GM18858 (cell line): ENCODE results near the gene TBL3.

Experiments used
- ATAC-seq: cut with Tn5 transposase; IDR thresholded peaks from one replicate; pipeline ENCODE4 v1.9.1; 2021; ENCODE audit not compliant: unreplicated experiment

Gene TBL3

GRCh38 chr16:1963806-1964505 lies 7.9 kb upstream of the TBL3 start:
- ATAC-seq, result no peak

DNA sequence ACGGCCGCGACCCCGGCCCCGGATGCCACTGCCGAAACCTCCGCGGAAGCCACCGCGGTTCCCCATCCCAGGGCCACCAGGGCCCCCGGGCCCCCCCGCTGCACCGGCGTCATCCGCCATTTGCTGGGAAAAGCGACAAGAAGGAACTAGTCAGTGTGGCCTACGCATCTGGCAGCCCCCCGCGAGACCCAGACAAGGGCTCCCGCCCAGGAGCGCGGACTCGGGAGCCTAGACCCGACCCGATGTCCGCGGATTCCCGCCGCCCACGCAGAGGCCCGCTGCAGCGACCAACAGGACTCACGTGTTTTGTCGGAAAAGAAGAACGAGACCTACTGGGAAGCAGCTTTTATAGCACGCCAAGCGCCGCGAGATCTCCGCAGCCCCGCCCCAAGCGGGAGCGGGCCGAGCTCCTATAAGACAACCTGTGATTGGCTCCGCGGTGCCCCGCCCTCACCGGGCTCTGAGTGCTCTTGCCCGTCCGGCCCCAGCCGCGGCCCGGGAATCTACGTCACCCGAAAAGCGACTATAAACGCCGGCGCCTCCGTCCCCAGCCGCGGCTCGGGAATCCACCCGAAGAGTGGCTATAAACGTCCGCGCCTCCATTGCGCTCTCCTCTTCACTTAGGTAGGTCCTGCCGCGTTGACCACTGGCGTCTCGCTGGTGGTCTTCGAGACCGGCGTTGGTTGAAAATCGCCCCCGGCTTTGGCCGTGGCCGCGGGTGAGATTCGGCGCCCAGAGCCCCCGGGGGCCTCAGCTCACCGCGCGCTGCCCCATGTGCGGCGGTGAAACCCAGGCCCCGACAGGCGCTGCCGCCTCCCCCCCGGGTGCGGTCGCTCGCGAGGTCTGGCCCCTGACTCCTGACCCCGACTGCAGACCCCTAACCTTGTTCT lies 7.1 kb upstream of the TBL3 start, which contains the start of gene RPS2:
RPS2 (minus strand) TSS at position 321 of the 890 bp plus-strand sequence; CDS start at position 120, 201 bp downstream.
- ATAC-seq, result peak; percentile 71

- no peak for ATAC-seq
Observed at GRCh38 chr16:1965396-1966001, 6.4 kb upstream of the TBL3 start.

- ATAC-seq, result no peak
Observed at GRCh38 chr16:1966460-1966859, 5.4 kb upstream of the TBL3 start, which contains the start of gene RNF151. RNF151 (plus strand) TSS chr16:1966856; CDS start chr16:1966882, 26 bp downstream.

GRCh38 chr16:1968146-1968953 lies 3.5 kb upstream of the TBL3 start:
- ATAC-seq, result no peak

GRCh38 chr16:1972490-1972877 lies 631 bp downstream of the TBL3 start:
- no peak for ATAC-seq

- ATAC-seq, result no peak
Observed at GRCh38 chr16:1973461-1974156, 1.8 kb downstream of the TBL3 start.

DNA sequence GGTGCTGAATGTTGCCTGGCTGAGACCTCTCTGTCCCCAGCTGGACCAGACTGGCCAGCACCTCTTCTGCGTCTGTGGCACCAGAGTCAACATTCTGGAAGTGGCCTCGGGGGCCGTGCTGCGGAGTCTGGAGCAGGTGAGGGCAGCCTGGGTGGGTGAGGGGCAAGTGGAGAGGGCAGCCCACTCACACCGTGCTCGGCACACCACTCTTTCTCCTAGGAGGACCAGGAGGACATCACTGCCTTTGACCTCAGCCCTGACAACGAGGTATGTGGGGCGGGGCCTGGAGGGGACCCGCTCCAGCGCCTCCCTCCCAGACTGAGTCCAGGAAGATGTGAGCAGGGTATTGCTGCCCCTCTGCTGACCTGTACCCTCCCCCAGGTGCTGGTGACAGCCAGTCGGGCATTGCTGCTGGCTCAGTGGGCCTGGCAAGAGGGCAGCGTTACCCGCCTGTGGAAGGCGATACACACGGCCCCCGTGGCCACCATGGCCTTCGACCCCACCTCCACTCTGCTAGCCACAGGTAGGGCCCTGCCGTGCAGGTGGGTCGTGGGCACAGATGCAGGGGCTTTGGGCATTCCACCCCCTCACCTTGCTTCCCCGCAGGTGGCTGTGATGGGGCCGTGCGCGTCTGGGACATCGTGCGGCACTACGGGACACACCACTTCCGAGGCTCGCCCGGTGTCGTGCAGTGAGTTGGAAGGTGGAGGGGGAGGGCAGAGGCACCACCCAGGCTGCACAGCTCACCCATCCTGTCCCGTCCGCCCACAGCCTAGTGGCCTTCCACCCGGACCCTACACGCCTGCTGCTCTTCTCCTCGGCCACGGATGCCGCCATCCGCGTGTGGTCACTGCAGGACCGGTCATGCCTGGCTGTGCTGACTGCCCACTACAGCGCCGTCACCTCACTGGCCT lies 2.6 kb downstream of the TBL3 start:
- ATAC-seq, result no peak

DNA sequence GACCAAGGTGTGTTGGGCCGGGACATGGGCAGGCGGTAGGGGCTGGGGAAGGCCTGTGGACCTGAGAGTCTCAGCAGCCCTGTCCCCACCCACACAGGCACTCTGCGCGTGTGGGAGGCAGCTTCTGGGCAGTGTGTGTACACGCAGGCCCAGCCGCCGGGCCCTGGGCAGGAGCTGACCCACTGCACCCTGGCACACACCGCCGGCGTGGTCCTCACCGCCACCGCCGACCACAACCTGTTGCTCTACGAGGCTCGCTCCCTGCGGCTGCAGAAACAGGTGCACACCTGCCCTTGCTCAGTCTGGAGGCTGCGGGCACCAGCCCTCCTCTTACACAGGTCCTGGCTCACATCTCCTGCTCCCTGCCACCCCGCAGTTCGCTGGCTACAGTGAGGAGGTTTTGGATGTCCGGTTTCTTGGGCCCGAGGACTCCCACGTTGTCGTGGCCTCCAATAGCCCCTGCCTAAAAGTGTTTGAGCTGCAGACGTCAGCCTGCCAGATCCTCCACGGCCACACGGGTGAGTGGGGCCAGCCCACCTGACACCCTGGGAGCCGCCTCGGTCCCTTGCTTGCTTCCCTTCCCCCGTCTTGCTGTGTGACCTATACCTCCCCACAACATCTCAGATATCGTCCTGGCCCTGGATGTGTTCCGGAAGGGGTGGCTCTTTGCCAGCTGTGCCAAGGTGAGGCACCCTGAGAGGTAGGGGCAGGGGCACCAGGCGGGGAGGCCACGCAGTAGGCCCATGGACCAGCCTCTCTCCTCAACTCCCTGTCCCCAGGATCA lies 3.8 kb downstream of the TBL3 start:
- no peak for ATAC-seq

DNA sequence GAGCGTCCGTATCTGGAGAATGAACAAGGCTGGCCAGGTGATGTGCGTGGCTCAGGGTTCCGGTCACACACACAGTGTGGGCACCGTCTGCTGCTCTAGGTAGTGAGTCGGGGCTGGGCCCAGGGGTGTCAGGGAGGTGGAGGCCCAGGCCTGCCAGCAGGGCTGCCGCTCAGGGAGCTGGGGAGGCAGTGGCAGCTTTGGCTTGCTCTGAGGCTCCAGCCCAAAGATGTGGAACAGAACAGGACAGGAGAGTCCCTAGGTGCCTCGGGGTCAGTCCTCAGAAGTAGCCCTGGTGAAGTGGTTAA lies 4.3 kb downstream of the TBL3 start:
- ATAC-seq, result no peak

DNA sequence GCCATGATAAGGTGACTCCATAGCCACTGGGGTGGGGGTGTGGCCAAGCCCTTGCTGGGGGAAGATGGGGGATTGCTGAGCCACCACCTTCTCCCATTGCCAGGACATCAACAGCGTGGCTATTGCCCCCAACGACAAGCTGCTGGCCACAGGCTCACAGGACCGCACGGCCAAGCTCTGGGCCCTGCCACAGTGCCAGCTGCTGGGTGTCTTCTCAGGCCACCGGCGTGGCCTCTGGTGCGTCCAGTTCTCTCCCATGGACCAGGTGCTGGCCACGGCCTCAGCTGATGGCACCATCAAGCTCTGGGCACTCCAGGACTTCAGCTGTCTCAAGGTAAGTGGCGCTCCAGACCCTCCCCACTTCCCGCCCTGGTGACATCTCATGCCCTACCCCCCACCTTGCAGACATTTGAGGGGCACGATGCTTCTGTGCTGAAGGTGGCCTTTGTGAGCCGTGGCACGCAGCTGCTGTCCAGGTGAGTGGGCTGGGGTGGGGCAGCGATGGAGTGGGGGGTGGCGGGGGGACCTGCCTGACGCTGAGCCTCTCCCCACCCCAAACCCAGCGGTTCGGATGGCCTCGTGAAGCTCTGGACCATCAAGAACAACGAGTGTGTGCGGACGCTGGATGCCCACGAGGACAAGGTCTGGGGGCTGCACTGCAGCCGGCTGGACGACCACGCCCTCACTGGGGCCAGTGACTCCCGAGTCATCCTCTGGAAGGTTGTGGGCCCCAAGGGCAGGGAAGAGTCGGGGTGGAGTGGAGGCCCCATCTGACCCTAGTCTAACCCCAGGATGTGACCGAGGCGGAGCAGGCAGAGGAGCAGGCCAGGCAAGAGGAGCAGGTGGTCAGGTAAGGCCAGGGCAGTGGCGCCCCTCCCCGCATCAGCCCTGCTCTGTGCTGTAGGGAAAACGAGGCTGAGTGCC lies 5.4 kb downstream of the TBL3 start:
- ATAC-seq, result no peak

GRCh38 chr16:1977875-1978268 lies 6.0 kb downstream of the TBL3 start:
- ATAC-seq, result no peak

DNA sequence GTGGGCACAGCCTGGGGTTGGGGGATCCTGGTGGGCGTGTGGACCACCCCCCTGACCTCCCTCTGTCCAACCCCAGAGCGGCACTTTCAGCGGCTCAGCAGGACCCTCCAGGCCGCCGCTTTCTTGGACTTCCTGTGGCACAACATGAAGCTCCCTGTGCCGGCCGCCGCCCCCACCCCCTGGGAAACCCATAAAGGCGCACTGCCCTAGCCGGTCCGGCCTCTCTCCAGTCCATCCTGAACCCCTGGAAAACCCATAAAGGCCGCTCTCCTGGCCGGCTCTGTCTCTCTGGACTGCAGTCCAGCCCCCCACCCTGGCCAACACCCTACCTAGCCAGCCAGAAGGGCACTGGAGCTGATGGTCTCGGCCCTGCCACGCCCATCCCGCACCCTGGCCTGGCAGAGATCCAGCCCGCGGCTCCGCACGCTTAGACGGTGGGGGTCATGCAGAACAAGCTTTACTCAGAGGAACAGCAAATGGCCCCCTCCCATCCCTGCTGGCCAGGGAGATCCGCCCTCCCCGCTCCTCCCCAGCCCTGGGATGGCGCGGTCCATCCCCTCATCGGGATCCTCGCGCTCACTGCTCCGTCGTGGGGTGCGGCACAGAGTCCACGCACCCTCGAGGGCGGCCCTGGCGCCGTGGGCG lies 6.7 kb downstream of the TBL3 start:
- no peak for ATAC-seq

DNA sequence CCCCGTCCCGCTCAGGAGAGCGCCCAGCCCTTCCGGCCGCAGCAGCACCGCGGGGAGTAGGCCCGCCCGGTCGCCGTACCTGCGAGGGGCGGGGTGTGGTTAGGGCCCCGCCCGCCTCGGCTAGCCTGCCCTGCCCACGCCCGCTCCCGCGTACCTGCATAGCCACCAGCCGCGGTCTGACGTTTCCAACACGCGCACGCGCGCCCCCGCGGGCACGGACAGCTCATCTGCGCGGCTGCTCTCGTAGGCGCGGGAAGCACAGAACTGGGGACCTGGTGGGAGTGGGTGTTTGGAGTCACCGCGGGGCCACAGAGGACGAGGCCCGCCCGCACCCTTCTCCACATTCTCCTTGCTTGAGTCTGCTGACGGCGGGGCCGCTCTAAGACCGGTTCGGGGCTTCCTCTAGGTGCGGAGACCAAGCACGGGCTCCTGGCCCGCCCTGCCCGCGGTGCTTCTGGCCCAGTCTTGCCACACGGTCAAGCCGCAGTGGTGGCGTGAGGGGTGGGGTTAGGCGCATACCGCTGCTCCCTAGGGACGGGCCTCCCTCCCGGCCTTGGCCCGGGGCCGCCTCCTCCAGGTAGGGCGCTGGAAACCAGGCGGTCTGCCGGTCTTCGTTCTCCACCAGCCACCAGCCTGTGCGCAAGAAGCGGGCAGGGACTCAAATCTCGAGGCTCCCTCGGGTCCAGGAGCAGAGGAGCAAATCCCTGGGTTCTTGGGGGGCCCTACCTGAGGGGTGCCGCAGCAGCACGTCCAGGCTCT lies 7.6 kb downstream of the TBL3 start:
- ATAC-seq, result no peak

- ATAC-seq, result no peak
Observed at GRCh38 chr16:1980030-1980769, 8.3 kb downstream of the TBL3 start.

GRCh38 chr16:1980770-1981087 lies 8.9 kb downstream of the TBL3 start:
- no peak for ATAC-seq
